NCI-H1694 (cell line): ENCODE data around the gene KCNG3.

Source experiments
- DNase-seq: peaks from one replicate; lab custom pipeline; 2025; lab: John Stamatoyannopoulos, UW

KCNG3 gene

GRCh38 chr2:42493468-42494354 is at the start of gene KCNG3:
TSS of gene KCNG3 (minus strand) at chr2:42493982. CDS start at chr2:42493501, 481 bp downstream.
- peak; percentile 54 for DNase-seq

- DNase-seq: no peak
Measured at GRCh38 chr2:42542871-42543270, 49.1 kb upstream of the KCNG3 start.

GRCh38 chr2:42537493-42537892 is 43.7 kb upstream of the KCNG3 start:
- no peak for DNase-seq

- DNase-seq: no peak
Measured at GRCh38 chr2:42532397-42532796, 38.6 kb upstream of the KCNG3 start.

- DNase-seq: no peak
Measured at GRCh38 chr2:42523341-42523740, 29.6 kb upstream of the KCNG3 start.

- no peak for DNase-seq
Measured at GRCh38 chr2:42522035-42522434, 28.3 kb upstream of the KCNG3 start.

- no peak for DNase-seq
Measured at GRCh38 chr2:42519624-42520023, 25.8 kb upstream of the KCNG3 start.

GRCh38 chr2:42516418-42516901 is 22.7 kb upstream of the KCNG3 start:
- no peak for DNase-seq

GRCh38 chr2:42513252-42513918 is 19.6 kb upstream of the KCNG3 start:
- peak; percentile 70 for DNase-seq

GRCh38 chr2:42510608-42511243 is 16.9 kb upstream of the KCNG3 start:
- no peak for DNase-seq

- no peak for DNase-seq
Measured at GRCh38 chr2:42510191-42510590, 16.4 kb upstream of the KCNG3 start.

GRCh38 chr2:42504364-42505230 is 10.8 kb upstream of the KCNG3 start:
- no peak for DNase-seq

- DNase-seq: no peak
Measured at GRCh38 chr2:42503291-42503690, 9.5 kb upstream of the KCNG3 start.

GRCh38 chr2:42498497-42498896 is 4.7 kb upstream of the KCNG3 start:
- no peak for DNase-seq

GRCh38 chr2:42495611-42496010 is 1.8 kb upstream of the KCNG3 start:
- DNase-seq: no peak

GRCh38 chr2:42495234-42495581 is 1.4 kb upstream of the KCNG3 start:
- DNase-seq: no peak

GRCh38 chr2:42494355-42495233 is 812 bp upstream of the KCNG3 start:
- DNase-seq: peak; percentile 72

- peak; percentile 19 for DNase-seq
Measured at GRCh38 chr2:42492691-42493467, 903 bp downstream of the KCNG3 start.

GRCh38 chr2:42488297-42488696 is 5.5 kb downstream of the KCNG3 start:
- DNase-seq: no peak
